ENCODE measurements around the gene HOXD13. TPM values are rescaled to one million over a fixed set of nuclear protein-coding genes. Genes with fewer than 3 reads are reported as not detected.

Gene HOXD13
- total RNA-seq, 2 experiments from 2014 or later = not detected

DNA sequence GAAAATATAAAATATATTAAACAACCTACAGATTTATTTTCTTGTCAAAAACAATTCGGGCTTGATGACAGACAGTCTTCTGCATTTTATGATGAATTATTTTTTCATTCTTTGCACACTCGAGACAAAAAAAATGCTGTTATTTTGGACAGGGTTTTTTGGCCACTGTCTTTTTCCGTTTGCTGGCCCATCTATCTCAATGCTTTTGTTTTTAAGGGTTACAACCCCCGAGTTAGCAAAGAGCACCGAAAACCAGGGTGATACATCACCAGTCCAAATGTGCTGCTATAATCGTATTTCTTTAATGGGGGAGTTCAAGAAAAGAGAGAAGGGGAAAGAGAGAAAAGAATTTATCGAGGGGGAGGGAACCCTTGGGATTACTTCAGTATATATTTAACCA is 16.5 kb upstream of the HOXD13 start:
- no peak overlapping the region for H3K27ac Mint-ChIP-seq
- POLR2A ChIA-PET = no interaction called here
- H3K4me3 Mint-ChIP-seq = no peak overlapping the region
- H3K27me3 Mint-ChIP-seq = peaks cover 84% of the 10 kb centered on the region
- ATAC-seq (ENCODE audit: low read depth) (no peak), DNase-seq (no peak)
- H3K4me1 Mint-ChIP-seq = peaks cover 6% of the 10 kb centered on the region
- peaks cover 4% of the 10 kb centered on the region for H3K36me3 Mint-ChIP-seq
- peaks cover 10% of the 10 kb centered on the region for H3K9me3 Mint-ChIP-seq

GRCh38 chr2:176076796-176077195 is 15.7 kb upstream of the HOXD13 start:
- Mint-ChIP-seq H3K36me3 (peaks cover 5% of the 10 kb centered on the region), H3K4me3 (no peak overlapping the region), H3K27me3 (peaks cover 84% of the 10 kb centered on the region), H3K4me1 (peaks cover 7% of the 10 kb centered on the region), H3K9me3 (peaks cover 10% of the 10 kb centered on the region), H3K27ac (no peak overlapping the region)
- no peak for ATAC-seq (ENCODE audit: low read depth)
- POLR2A ChIA-PET = no interaction called here
- DNase-seq = no peak

GRCh38 chr2:176078541-176079284 is 13.8 kb upstream of the HOXD13 start:
- Mint-ChIP-seq H3K4me3 (peak overlapping the region; percentile 53), H3K27me3 (peaks cover 81% of the 10 kb centered on the region), H3K27ac (peak overlapping the region; percentile 63), H3K4me1 (peaks cover 7% of the 10 kb centered on the region), H3K36me3 (peaks cover 9% of the 10 kb centered on the region), H3K9me3 (peaks cover 11% of the 10 kb centered on the region)
- POLR2A ChIA-PET = no interaction called here
- no peak for DNase-seq
- ATAC-seq (ENCODE audit: low read depth) = no peak

- H3K27ac Mint-ChIP-seq = peak overlapping the region; percentile 63
- H3K27me3 Mint-ChIP-seq = peaks cover 83% of the 10 kb centered on the region
- peaks cover 11% of the 10 kb centered on the region for H3K9me3 Mint-ChIP-seq
- POLR2A ChIA-PET = no interaction called here
- H3K4me1 Mint-ChIP-seq = peaks cover 7% of the 10 kb centered on the region
- peak overlapping the region; percentile 53 for H3K4me3 Mint-ChIP-seq
- peaks cover 9% of the 10 kb centered on the region for H3K36me3 Mint-ChIP-seq
- DNase-seq = no peak
- ATAC-seq (ENCODE audit: low read depth) = no peak
These were observed 13.2 kb upstream of the HOXD13 start for GRCh38 chr2:176079285-176079830.

DNA sequence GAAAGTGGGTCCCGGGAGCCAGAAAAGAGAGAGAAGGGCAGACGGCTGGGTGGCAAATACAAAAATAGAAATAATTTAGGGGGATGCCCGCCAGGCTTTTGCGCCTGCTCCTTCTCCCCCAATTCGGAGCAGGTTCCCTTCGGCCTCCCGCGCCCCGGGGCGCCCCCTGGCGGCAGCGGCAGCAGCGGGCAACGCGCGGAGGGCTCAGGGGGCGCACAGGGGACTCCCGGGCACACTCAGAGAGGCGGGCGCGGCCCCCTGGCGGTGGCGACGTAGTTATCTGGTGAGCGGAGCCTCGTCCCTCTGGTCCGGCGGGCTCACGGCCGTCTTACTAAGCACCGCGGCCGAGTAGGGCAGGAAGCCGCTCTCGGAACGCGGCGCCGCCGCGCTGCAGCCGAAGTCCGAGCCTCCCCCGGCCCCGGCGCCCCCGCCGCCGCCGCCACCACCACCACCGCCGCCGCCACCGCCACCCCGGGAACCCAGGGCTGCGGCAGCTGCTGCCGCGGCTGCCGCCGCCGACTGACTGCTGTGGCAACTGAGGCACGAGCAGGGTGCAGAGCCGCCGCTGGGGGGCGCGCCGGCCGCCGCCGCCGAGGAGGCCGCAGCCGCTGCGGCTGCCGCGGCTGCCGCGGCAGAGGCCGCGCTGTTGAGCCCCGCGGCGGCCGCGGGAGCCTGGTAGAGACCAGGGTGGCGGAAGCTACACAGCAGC is 12.5 kb upstream of the HOXD13 start:
- ATAC-seq (ENCODE audit: low read depth) (peak; percentile 47), DNase-seq (peak; percentile 57)
- H3K9me3 Mint-ChIP-seq = peaks cover 11% of the 10 kb centered on the region
- peaks cover 83% of the 10 kb centered on the region for H3K27me3 Mint-ChIP-seq
- H3K36me3 Mint-ChIP-seq = peaks cover 9% of the 10 kb centered on the region
- peak overlapping the region; percentile 53 for H3K4me3 Mint-ChIP-seq
- POLR2A ChIA-PET = no interaction called here
- H3K4me1 Mint-ChIP-seq = peaks cover 7% of the 10 kb centered on the region
- peak overlapping the region; percentile 63 for H3K27ac Mint-ChIP-seq

DNA sequence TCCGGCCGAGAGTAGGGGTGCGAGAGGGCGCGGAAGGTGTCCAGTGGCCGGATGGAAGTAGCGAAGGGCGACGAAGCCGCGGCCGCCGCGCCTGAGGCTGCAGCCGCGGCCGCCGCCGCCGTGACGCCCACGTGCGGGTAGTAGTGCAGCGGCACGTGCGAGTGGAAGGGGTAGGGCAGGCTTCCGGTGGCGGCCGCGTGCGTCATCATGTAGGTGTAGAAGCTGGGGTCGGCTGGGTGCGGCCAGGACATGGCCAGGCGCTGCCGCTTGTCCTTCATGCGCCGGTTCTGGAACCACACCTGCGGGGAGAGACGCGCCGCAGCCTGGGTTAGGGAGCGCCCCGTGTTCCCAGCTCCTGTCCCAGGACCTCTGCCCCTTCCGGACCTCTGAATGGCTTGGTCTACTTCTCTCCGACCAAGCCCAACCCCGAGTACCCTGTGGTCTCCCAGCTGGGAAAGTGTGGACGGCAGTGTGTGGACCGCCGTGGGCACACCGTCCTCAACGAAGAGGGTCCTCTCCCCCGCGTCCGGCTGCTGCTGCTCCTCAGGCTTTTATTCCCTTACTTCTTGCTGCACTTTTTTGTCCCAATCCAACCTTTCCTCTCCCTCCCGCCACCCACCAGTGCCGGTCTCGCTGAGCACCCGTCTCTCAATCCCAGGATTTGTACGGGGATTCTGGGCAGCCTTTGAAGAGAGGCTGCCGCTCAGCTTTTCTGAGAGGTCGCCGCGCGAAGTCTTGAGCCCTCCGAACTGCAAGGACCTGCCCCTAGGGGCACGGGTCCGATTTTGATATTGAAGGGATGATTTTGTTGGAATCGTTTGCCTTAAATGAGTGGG is 11.8 kb upstream of the HOXD13 start:
- Mint-ChIP-seq H3K4me1 (peaks cover 7% of the 10 kb centered on the region), H3K27ac (peak overlapping the region; percentile 83), H3K4me3 (no peak overlapping the region), H3K36me3 (peaks cover 10% of the 10 kb centered on the region), H3K9me3 (peaks cover 11% of the 10 kb centered on the region), H3K27me3 (peaks cover 83% of the 10 kb centered on the region)
- ATAC-seq (ENCODE audit: low read depth) (no peak), DNase-seq (no peak)
- POLR2A ChIA-PET = no interaction called here

DNA sequence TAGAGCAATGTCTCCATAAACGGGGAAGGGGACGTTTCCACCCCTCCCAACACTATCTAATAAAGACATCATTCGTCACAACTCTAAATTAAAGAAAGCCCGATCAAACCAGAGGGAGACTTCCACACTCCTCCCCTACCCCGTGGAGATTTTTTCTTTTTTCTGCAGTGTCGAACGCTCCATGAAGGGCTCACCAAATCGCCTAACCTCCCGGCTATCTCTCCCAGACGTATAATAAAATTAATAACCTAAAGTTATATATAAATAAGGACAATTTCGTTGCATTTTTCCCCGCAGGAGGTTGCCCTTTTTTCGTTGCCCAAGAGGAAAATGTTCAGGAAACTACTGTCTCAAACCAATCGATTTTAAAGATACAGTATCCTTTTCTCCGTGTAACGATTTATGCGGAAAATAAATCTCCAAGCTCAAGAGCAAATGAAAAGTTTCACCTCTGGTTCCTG is 11.1 kb upstream of the HOXD13 start:
- Mint-ChIP-seq H3K9me3 (peaks cover 10% of the 10 kb centered on the region), H3K4me1 (peaks cover 7% of the 10 kb centered on the region), H3K27me3 (peaks cover 85% of the 10 kb centered on the region), H3K36me3 (peaks cover 10% of the 10 kb centered on the region), H3K27ac (peak overlapping the region; percentile 83), H3K4me3 (peak overlapping the region; percentile 16)
- ATAC-seq (ENCODE audit: low read depth) = no peak
- POLR2A ChIA-PET = no interaction called here
- DNase-seq = no peak

DNA sequence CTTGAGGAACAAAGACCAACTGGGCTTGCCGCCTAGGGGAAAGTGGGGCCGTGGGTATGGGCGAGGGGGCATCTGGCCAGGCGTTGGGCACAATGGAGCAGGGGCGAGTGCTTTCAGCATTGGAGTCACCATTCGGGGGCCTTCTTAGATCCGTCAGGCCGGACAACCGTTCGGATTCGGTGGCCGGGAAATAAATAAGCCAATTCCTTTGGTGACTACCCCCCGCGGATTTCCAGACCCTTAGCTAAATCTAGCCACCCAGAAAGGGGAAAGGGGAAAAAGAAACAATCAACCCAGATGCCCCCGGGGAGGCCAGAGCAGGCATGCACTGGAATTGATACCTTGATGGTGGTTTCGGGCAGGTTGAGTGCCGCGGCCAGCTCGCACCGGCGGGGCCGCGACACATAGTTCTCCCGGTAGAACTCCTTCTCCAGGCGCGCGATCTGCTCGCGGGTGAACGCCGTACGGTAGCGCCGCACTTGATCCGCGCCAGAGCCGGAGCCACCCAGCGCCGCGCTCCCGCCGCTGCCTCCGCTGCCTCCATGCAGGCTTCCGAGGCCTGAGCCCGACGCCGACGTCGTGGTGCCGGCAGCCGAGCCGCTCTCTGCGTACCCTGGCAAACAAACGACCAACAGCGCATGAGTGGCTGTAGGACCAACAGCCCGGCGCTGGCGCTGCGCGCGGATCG is 10.5 kb upstream of the HOXD13 start:
- H3K36me3 Mint-ChIP-seq = peaks cover 10% of the 10 kb centered on the region
- peak; percentile 56 for DNase-seq

DNA sequence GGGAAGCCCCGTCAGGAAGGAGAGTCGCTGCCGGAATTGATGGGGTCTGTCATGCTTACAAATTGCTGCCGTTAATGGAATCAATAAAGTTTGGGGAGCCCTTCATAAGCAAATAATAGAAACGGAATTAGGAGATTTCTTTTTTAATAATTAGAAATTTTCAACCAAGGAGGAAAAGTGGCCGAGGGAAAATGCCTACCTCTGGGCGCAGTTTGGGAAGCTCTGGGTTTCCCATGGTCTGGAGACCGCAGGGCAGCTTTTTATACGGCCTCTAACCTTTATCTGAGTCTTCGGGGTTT is 10.0 kb upstream of the HOXD13 start:
- Mint-ChIP-seq H3K27me3 (peaks cover 85% of the 10 kb centered on the region), H3K4me3 (no peak overlapping the region), H3K27ac (peak overlapping the region; percentile 83), H3K4me1 (peaks cover 7% of the 10 kb centered on the region), H3K36me3 (peaks cover 10% of the 10 kb centered on the region), H3K9me3 (peaks cover 12% of the 10 kb centered on the region)
- POLR2A ChIA-PET = no interaction called here
- DNase-seq (no peak), ATAC-seq (ENCODE audit: low read depth) (no peak)

More for the DNA sequence above, 10.5 kb upstream of the HOXD13 start:
- peaks cover 12% of the 10 kb centered on the region for H3K9me3 Mint-ChIP-seq
- POLR2A ChIA-PET = no interaction called here
- H3K27me3 Mint-ChIP-seq = peaks cover 85% of the 10 kb centered on the region
- no peak for ATAC-seq (ENCODE audit: low read depth)
- H3K4me1 Mint-ChIP-seq = peaks cover 7% of the 10 kb centered on the region
- peak overlapping the region; percentile 83 for H3K27ac Mint-ChIP-seq
- H3K4me3 Mint-ChIP-seq = peak overlapping the region; percentile 16

- Mint-ChIP-seq H3K27me3 (peaks cover 89% of the 10 kb centered on the region), H3K9me3 (peaks cover 12% of the 10 kb centered on the region), H3K27ac (peak overlapping the region; percentile 46), H3K4me1 (peaks cover 7% of the 10 kb centered on the region), H3K4me3 (peak overlapping the region; percentile 22), H3K36me3 (peaks cover 10% of the 10 kb centered on the region)
- DNase-seq = no peak
- ATAC-seq (ENCODE audit: low read depth) = no peak
- POLR2A ChIA-PET = no interaction called here
These were observed 9.4 kb upstream of the HOXD13 start for GRCh38 chr2:176082824-176083751.

DNA sequence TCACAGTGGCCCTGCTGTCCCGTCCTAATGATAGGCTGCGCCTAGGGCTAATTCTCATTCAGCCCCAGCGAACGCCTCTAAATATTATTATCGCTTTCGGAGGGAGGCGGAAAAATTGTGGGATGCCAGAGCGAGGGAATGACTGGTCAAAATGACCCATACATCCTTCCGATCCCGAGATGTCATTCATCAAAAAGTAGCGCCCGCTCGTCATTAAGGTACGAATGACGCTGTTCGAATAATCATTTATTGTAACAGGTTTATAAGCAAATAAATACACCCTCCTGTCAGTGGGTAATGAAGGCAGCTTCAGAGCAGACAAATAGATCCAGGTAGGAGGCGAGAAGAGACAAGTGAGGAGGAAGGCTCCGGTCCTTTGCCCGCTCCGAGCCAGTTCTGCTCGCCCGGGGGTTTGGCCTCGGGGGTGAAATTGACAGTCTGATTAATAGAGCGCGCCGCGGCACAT is 8.7 kb upstream of the HOXD13 start, which contains the start of gene EVX2:
Gene EVX2 (minus strand): TSS at position 167 of the 466 bp plus-strand sequence. CDS start 186 bp downstream, outside the sequence.
- POLR2A ChIA-PET = no interaction called here
- peak within 1 kb of the TSS; percentile 22 for H3K4me3 Mint-ChIP-seq
- DNase-seq = no peak
- peaks cover 89% of the 10 kb centered on the region for H3K27me3 Mint-ChIP-seq
- H3K27ac Mint-ChIP-seq = peak within 1 kb of the TSS; percentile 46
- peaks cover 6% of the 10 kb centered on the region for H3K36me3 Mint-ChIP-seq
- H3K4me1 Mint-ChIP-seq = peaks cover 11% of the 10 kb centered on the region
- peaks cover 7% of the 10 kb centered on the region for H3K9me3 Mint-ChIP-seq
- no peak for ATAC-seq (ENCODE audit: low read depth)

DNA sequence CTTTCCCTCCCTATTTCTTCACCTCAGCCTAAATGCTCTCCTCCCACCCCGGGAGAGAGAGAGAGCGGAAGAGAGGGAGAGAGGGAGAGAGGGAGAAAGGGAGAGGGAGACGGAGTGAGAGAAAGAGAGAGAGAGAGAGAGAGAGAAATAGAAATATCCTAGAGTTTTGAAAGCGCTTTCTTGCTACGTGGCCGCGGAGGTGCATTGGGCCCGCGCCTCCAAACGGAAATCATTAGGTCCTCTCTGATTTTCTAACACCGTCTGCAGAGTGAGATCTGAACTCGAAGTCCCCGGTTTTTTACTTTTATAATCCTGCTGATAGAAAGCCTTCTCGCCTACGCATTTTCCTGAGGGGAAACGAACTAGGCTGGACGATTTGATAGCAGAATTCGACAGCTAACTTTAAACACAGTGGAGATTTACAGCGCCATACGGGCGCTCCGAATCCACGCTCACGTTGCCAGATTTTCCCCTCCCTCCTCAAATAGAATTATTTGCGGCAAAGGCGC is 7.9 kb upstream of the HOXD13 start:
- Mint-ChIP-seq H3K4me3 (no peak overlapping the region), H3K9me3 (peaks cover 3% of the 10 kb centered on the region), H3K27me3 (peaks cover 89% of the 10 kb centered on the region), H3K4me1 (peaks cover 6% of the 10 kb centered on the region), H3K27ac (peak overlapping the region; percentile 34), H3K36me3 (peaks cover 8% of the 10 kb centered on the region)
- DNase-seq (no peak), ATAC-seq (ENCODE audit: low read depth) (no peak)
- POLR2A ChIA-PET = no interaction called here

Measured in activated naive CD8-positive, alpha-beta T cell treated with anti-CD3 and anti-CD28 coated beads, Interleukin-2, amount 10 ng/mL, durations not matched to agents 7 days and 5 days (primary cell).